B cell (primary cell): ENCODE data around the gene TCF7L2.

ENCODE experiments used
- CTCF ChIP-seq: fragments of 200-600 bp; IDR thresholded peaks from one replicate; pipeline ENCODE4 v1.8.0; 2022; ENCODE audit warnings: antibody characterized with exemption, mild to moderate bottlenecking
- EZH2 ChIP-seq: IDR thresholded peaks from 2 replicates; pipeline ENCODE4 v1.6.1; 2012; ENCODE audit warnings: borderline replicate concordance, low read depth, mild to moderate bottlenecking, moderate library complexity, low read length; ENCODE audit not compliant: insufficient read depth, poor library complexity, severe bottlenecking

- no peak for TF ChIP-seq CTCF
- no peak for TF ChIP-seq EZH2
Measured at GRCh38 chr10:113045147-113046055, 95.4 kb downstream of the TCF7L2 start.
